Kidney (tissue), 14 donors: ENCODE data around the gene AURKA. TPM values are rescaled to one million over a fixed set of nuclear protein-coding genes. Genes with fewer than 3 reads are reported as not detected.

Source experiments
- DNase-seq, 5 donors: peaks; one replicate each; pipeline ENCODE4 v3.0.0-alpha.2; 2013 to 2020
- FAIRE-seq: peaks from 2 replicates; lab custom pipeline; 2012; peaks lifted over from hg19 to GRCh38; lab: Jason Lieb, UNC
- H3K27ac ChIP-seq, 2 donors: one replicate each; pipeline ENCODE4 v1.7.0; 2013; ENCODE audit warnings: low read depth in 2 of 2, low read length in 2 of 2, inconsistent platforms in 1 of 2
- H3K27me3 ChIP-seq: one replicate; pipeline ENCODE4 v1.7.1; 2013; ENCODE audit warnings: low read length, inconsistent platforms; ENCODE audit not compliant: control insufficient read depth, insufficient read depth
- H3K36me3 ChIP-seq, 3 donors: one replicate each; pipeline versions ENCODE4 v1.7.0 to v1.7.1; 2013; ENCODE audit warnings: low read length in 3 of 3, control low read depth in 1 of 3, inconsistent platforms in 1 of 3; ENCODE audit not compliant: insufficient read depth in 3 of 3, control insufficient read depth in 2 of 3
- H3K4me1 ChIP-seq, 3 donors: one replicate each; pipeline versions ENCODE4 v1.7.0 to v1.7.1; 2013; ENCODE audit warnings: low read length in 3 of 3, inconsistent platforms in 1 of 3, low read depth in 1 of 3; ENCODE audit not compliant: control insufficient read depth in 2 of 3, insufficient read depth in 2 of 3
- H3K4me3 ChIP-seq, 3 donors: one replicate each; pipeline versions ENCODE4 v1.7.0 to v1.8.1; 2013; ENCODE audit warnings: low read length in 3 of 3, control low read depth in 1 of 3, inconsistent platforms in 1 of 3
- H3K9ac ChIP-seq, 3 donors: one replicate each; pipeline versions ENCODE4 v1.7.0 to v1.7.1; 2013; ENCODE audit warnings: low read length in 3 of 3, control low read depth in 1 of 3, inconsistent platforms in 1 of 3
- H3K9me3 ChIP-seq, 3 donors: one replicate each; pipeline versions ENCODE4 v1.7.0 to v1.7.1; 2013; ENCODE audit warnings: low read length in 3 of 3, control low read depth in 1 of 3, inconsistent platforms in 1 of 3; ENCODE audit not compliant: control insufficient read depth in 2 of 3, insufficient read depth in 1 of 3
- CTCF ChIP-seq: IDR thresholded peaks from 3 replicates; pipeline ENCODE4 v1.5.1; 2012; ENCODE audit warnings: mild to moderate bottlenecking, moderate library complexity, borderline replicate concordance; ENCODE audit not compliant: insufficient read depth; ENCODE audit errors: extremely low read depth
- intact Hi-C: fragments of 100-400 bp; cut with DNase I; formaldehyde crosslinking; loops from one replicate; pipeline ENCODE4 v1.11.1; 2022
- polyA plus RNA-seq: library from polyadenylated mRNA; stranded (reverse); fragments of 350-450 nt; fragmentation: Illumina TruSeq; extraction: RNeasy Lipid Tissue Mini Kit (QIAGEN cat#74804); gene quantifications from one replicate; pipeline ENCODE4 v1.2.3, GENCODE V29; 2014; ENCODE audit warnings: low read depth, low replicate concordance; ENCODE audit not compliant: insufficient read depth
- total RNA-seq: library from RNA; stranded (reverse); fragmentation: NEBNext Ultra II Directional; extraction: Animal tissue kit (Norgen Biotek cat#: 25700); gene quantifications from one replicate; pipeline ENCODE4 v1.2.1, GENCODE V29; 2021
- donor health status: control.
- donor health status: control.
- donor health status: control.
- donor health status: control.
- donor health status: control.
- donor health status: DM: yes; HTN: yes; CAD: no.
- donor health status: Normal renal cell carcinoma (clear cell type).

AURKA gene
- total and polyA plus RNA-seq, 2 donors from 2014 or later = 2.7 to 3.3 TPM

- no peak for FAIRE-seq
- peak overlapping the region in 1 of 3 donors; percentile 15 for H3K9ac ChIP-seq
- no peak overlapping the region for H3K27ac ChIP-seq
- intact Hi-C loops = no loop called here
- H3K36me3 ChIP-seq = no peaks in the 10 kb centered on the region
- no peak for DNase-seq
- no peaks in the 10 kb centered on the region for H3K9me3 ChIP-seq
- no peaks in the 10 kb centered on the region for H3K27me3 ChIP-seq
- H3K4me1 ChIP-seq = peaks cover 0 to 9% (median 8%) of the 10 kb centered on the region in 3 donors
- TF ChIP-seq CTCF = no peak
- H3K4me3 ChIP-seq = peak overlapping the region in 2 of 3 donors; percentile 22 to 61
These were observed 33.9 kb downstream of the AURKA start for GRCh38 chr20:56358070-56358469.

- TF ChIP-seq CTCF = no peak
- DNase-seq (no peak), FAIRE-seq (no peak)
- no peaks in the 10 kb centered on the region for H3K36me3 ChIP-seq
- no peak overlapping the region for H3K4me3 ChIP-seq
- H3K4me1 ChIP-seq = peaks cover 0 to 3% (median 0%) of the 10 kb centered on the region in 3 donors
- intact Hi-C loops = no loop called here
- H3K27ac ChIP-seq = no peak overlapping the region
- no peaks in the 10 kb centered on the region for H3K9me3 ChIP-seq
- peaks cover under 1% of the 10 kb centered on the region for H3K27me3 ChIP-seq
- H3K9ac ChIP-seq = no peak overlapping the region
These were observed 38.7 kb downstream of the AURKA start for GRCh38 chr20:56353356-56353755.

- H3K27me3 ChIP-seq = peaks cover 3% of the 10 kb centered on the region
- H3K9me3 ChIP-seq = no peaks in the 10 kb centered on the region
- FAIRE-seq = no peak
- H3K27ac ChIP-seq = no peak overlapping the region
- no peak for TF ChIP-seq CTCF
- DNase-seq = no peak
- no peaks in the 10 kb centered on the region for H3K36me3 ChIP-seq
- H3K4me1 ChIP-seq = peaks cover 0 to 2% (median 0%) of the 10 kb centered on the region in 3 donors
- H3K9ac ChIP-seq = no peak overlapping the region
- H3K4me3 ChIP-seq = no peak overlapping the region
- intact Hi-C loops = no loop called here
These were observed 39.5 kb downstream of the AURKA start for GRCh38 chr20:56352345-56353055.

GRCh38 chr20:56350842-56351241, 41.2 kb downstream of the AURKA start:
- FAIRE-seq (no peak), DNase-seq (no peak)
- H3K36me3 ChIP-seq = no peaks in the 10 kb centered on the region
- no peaks in the 10 kb centered on the region for H3K9me3 ChIP-seq
- no peak for TF ChIP-seq CTCF
- peaks cover 0 to 2% (median 0%) of the 10 kb centered on the region in 3 donors for H3K4me1 ChIP-seq
- intact Hi-C loops = no loop called here
- H3K27me3 ChIP-seq = peaks cover 3% of the 10 kb centered on the region
- no peak overlapping the region for H3K27ac ChIP-seq
- no peak overlapping the region for H3K4me3 ChIP-seq
- no peak overlapping the region for H3K9ac ChIP-seq
